Ovary (tissue), 9 donors: ENCODE results near the gene HRAS. TPM values are rescaled to one million over a fixed set of nuclear protein-coding genes. Genes with fewer than 3 reads are reported as not detected.

Source experiments
- DNase-seq, 5 donors: peaks; one replicate each; pipeline ENCODE4 v3.0.0-alpha.2; 2019 to 2020
- H3K27ac ChIP-seq, 2 donors: fragments of 200-600 bp; one replicate each; pipeline versions ENCODE4 v1.5.1 to v1.8.0; 2019 to 2022
- H3K27me3 ChIP-seq: fragments of 200-600 bp; one replicate; pipeline ENCODE4 v1.8.0; 2022
- H3K36me3 ChIP-seq: fragments of 200-600 bp; sonication (generic); one replicate; pipeline ENCODE4 v1.5.1; 2019
- H3K4me1 ChIP-seq: one replicate; pipeline ENCODE4 v1.8.1; 2013; ENCODE audit warnings: mild to moderate bottlenecking, moderate library complexity; ENCODE audit not compliant: insufficient read depth
- H3K4me3 ChIP-seq: fragments of 200-600 bp; sonication (generic); one replicate; pipeline ENCODE4 v1.5.1; 2017
- H3K9me3 ChIP-seq, 2 donors: fragments of 200-600 bp in 1 of 2; sonication (generic) in 1 of 2; one replicate each; pipeline versions ENCODE4 v1.5.1 to v1.8.1; 2013 to 2019; ENCODE audit warnings: mild to moderate bottlenecking in 1 of 2, moderate library complexity in 1 of 2
- EP300 ChIP-seq: sonication (generic); formaldehyde crosslinking; IDR thresholded peaks from one replicate; pipeline ENCODE4 v1.6.1; 2017; ENCODE audit warnings: antibody characterized with exemption
- POLR2A ChIP-seq: fragments of 450-650 bp; IDR thresholded peaks from one replicate; pipeline ENCODE4 v1.6.1; 2017; ENCODE audit warnings: antibody characterized with exemption, mild to moderate bottlenecking, moderate library complexity
- WGBS, 3 donors: extraction: QIAGEN DNeasy Blood & Tissue Kit in 1 of 3; methylation state at CpG; one replicate each; pipeline versions ENCODE4 v1.1.5 to v1.1.7; 2013 to 2017; 5-methylcytosine and 5-hydroxymethylcytosine counted together
- intact Hi-C, 4 donors: fragments of 100-400 bp; cut with DNase I; formaldehyde crosslinking; loops; one replicate each; pipeline versions ENCODE4 v1.11.0 to v1.15.1; 2022 to 2023
- polyA plus RNA-seq, 2 donors: library from polyadenylated mRNA; stranded (reverse); fragments of 200-250 nt in 1 of 2; fragments of 350-450 nt in 1 of 2; fragmentation: Illumina TruSeq in 1 of 2; extraction: RNeasy Lipid Tissue Mini Kit (QIAGEN cat#74804) in 1 of 2; gene quantifications; one replicate each; pipeline ENCODE4 v1.2.3, GENCODE V29; 2013 to 2014
- total RNA-seq, 7 donors: library from RNA; depleted of rRNA in 2 of 7; stranded (reverse); fragments of >200 nt in 2 of 7; fragmentation: NEBNext Ultra II Directional in 3 of 7; extraction: Animal tissue kit (Norgen Biotek cat#: 25700) in 3 of 7; gene quantifications; one replicate each; pipeline versions ENCODE4 v1.1.0 to v1.2.4, GENCODE V29; 2016 to 2023
- TF ChIP-seq, protein P1 (sequence below), 3 donors: fragments of 450-650 bp in 2 of 3; fragments of 200-600 bp in 1 of 3; IDR thresholded peaks; one replicate each; pipeline versions ENCODE4 v1.5.1 to v1.8.0; 2016 to 2022; ENCODE audit warnings: antibody characterized with exemption in 3 of 3, mild to moderate bottlenecking in 1 of 3
- donor health status: DM: no; HTN: no; CAD: no; lungs with moderate emphysema.
- donor health status: DM: no; HTN: no; CAD: no.
- donor health status: Bipolar disorder and iron deficiency.
- donor health status: DM: yes; HTN: yes; CAD: no.
- donor health status: DM: no; HTN: no; CAD: no.
- donor health status: DM: yes; HTN: yes; CAD: no.

HRAS gene
- total and polyA plus RNA-seq, 9 donors: 4.3 to 49.6 (median 36.3) TPM

- whole genome bisulfite sequencing, 3 donors: 19 to 35% (median 23%) methylated on average over 28 to 41 of the region's 41 CpGs
Measured at GRCh38 chr11:567629-568292, 32.4 kb upstream of the HRAS start.

GRCh38 chr11:567011-567628, 31.7 kb upstream of the HRAS start:
- 89 to 92% (median 89%) methylated on average over 16 to 18 of the region's 18 CpGs for WGBS, 3 donors
- peak overlapping the region in 1 of 2 donors; percentile 84 for H3K27ac ChIP-seq

More at GRCh38 chr11:567629-568292, 32.4 kb upstream of the HRAS start:
- H3K9me3 ChIP-seq: no peaks in the 10 kb centered on the region
- H3K27me3 ChIP-seq: no peaks in the 10 kb centered on the region
- no peak for DNase-seq
- H3K4me3 ChIP-seq: peak overlapping the region; percentile 57
- H3K27ac ChIP-seq: peak overlapping the region; percentile 56 to 84
- H3K4me1 ChIP-seq: peaks cover 2% of the 10 kb centered on the region
- TF ChIP-seq, protein P1, sequence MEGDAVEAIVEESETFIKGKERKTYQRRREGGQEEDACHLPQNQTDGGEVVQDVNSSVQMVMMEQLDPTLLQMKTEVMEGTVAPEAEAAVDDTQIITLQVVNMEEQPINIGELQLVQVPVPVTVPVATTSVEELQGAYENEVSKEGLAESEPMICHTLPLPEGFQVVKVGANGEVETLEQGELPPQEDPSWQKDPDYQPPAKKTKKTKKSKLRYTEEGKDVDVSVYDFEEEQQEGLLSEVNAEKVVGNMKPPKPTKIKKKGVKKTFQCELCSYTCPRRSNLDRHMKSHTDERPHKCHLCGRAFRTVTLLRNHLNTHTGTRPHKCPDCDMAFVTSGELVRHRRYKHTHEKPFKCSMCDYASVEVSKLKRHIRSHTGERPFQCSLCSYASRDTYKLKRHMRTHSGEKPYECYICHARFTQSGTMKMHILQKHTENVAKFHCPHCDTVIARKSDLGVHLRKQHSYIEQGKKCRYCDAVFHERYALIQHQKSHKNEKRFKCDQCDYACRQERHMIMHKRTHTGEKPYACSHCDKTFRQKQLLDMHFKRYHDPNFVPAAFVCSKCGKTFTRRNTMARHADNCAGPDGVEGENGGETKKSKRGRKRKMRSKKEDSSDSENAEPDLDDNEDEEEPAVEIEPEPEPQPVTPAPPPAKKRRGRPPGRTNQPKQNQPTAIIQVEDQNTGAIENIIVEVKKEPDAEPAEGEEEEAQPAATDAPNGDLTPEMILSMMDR (IDR thresholded peaks at IDR 0.05): no peak
- no peak for TF ChIP-seq POLR2A
- TF ChIP-seq EP300: no peak
- intact Hi-C loops: no loop called here
- H3K36me3 ChIP-seq: no peaks in the 10 kb centered on the region

DNA sequence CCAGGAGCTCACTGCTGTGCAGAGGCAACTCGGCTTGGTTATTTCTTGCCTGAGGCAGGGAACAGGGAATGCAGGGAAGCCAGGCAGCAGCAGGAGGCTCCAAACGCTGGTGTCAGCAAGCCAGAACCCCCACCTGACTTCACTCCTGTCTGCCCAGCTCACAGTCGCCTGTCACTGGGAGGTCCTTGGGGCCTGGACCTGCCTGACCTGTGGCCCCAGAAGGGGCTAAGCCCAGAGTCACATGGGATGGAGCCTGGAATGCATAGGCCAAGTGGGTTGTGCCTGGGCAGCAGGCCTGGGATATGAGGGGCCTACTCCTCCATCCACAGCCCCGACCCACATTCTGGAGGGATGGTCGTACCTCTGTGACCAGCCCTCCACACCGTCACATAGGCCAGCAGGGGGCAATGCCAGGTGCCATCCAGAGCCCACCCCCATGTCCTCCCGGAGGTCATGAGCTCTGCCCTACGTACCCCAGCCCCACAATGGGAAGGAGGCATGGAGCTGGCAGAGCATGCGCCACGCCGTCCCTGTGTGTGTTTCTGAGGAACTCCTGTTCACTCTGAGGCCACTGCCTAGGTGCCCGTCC, 30.6 kb upstream of the HRAS start:
- TF ChIP-seq, protein P1 (IDR thresholded peaks at IDR 0.05): no peak
- TF ChIP-seq POLR2A: no peak
- no peak for TF ChIP-seq EP300
- H3K36me3 ChIP-seq: no peaks in the 10 kb centered on the region
- intact Hi-C loops: no loop called here
- 83 to 86% (median 84%) methylated on average over 12 of the region's 12 CpGs for WGBS, 3 donors
- peaks cover 6% of the 10 kb centered on the region for H3K4me1 ChIP-seq
- H3K9me3 ChIP-seq: no peaks in the 10 kb centered on the region
- peak in 2 of 5 donors; percentile 38 to 48 for DNase-seq
- H3K27me3 ChIP-seq: no peaks in the 10 kb centered on the region
- no peak overlapping the region for H3K27ac ChIP-seq
- no peak overlapping the region for H3K4me3 ChIP-seq

More at GRCh38 chr11:567011-567628, 31.7 kb upstream of the HRAS start:
- intact Hi-C loops: no loop called here
- Histone ChIP-seq H3K4me3 (no peak overlapping the region), H3K36me3 (no peaks in the 10 kb centered on the region), H3K9me3 (no peaks in the 10 kb centered on the region), H3K27me3 (no peaks in the 10 kb centered on the region), H3K4me1 (peaks cover 2% of the 10 kb centered on the region)
- DNase-seq: peak in 3 of 5 donors; percentile 49 to 56 (median 54)
- TF ChIP-seq, protein P1 (IDR thresholded peaks at IDR 0.05): no peak
- no peak for TF ChIP-seq POLR2A
- TF ChIP-seq EP300: no peak

DNA sequence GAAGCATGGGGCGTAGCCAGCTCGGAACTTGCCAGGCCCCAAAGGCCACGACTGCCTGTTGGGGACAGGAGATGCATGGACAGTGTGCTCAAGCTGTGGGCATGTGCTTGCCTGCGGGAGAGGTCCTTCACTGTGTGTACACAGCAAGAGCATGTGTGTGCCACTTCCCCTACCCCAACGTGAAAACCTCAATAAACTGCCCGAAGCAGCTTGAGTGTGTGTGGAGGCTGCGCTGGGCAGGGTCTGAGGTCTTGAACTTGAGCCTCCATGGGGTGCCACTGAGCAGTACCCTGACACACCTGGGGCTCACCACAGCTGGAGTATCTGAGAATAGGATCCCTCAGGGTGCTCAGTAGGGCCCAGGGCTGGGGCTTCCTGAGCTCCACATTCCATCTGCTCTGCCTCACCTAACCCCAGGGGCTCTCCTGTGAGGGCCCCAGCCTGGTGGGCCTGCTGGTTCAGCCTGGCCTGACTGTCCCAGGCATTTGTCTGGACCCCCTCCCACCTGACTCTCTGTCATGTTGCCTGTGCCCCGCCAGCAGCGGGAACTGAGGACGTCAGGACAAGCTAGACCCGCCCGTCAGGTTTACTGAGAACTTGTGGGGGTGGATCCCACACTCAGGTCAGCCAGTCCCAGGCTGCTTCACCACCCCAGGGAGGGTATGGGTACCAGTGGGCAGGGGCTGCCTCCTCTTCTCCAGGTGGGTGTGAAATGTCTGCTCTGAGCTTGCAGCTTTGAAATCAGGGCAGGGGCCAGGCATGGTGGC, 28.6 kb upstream of the HRAS start:
- intact Hi-C loops: loop anchor here in 1 of 4 donors (5.0 kb wide), 1 partner anchor 1263 kb away; no protein-coding TSS in a partner anchor
- DNase-seq: peak in 2 of 5 donors; percentile 36 to 37
- Histone ChIP-seq H3K27ac (no peak overlapping the region), H3K4me1 (peaks cover 8% of the 10 kb centered on the region), H3K27me3 (no peaks in the 10 kb centered on the region), H3K4me3 (no peak overlapping the region), H3K9me3 (no peaks in the 10 kb centered on the region), H3K36me3 (no peaks in the 10 kb centered on the region)
- TF ChIP-seq EP300 (no peak), POLR2A (no peak)
- TF ChIP-seq, protein P1 (IDR thresholded peaks at IDR 0.05): no peak
- WGBS, 3 donors: 81 to 87% (median 86%) methylated on average over 11 to 12 of the region's 12 CpGs
